SK-N-MC (cell line): ENCODE data around the gene AATK.
A peak's percentile ranks its signal among the peaks of the same experiment; 100 is the strongest.

Experiments used
- DNase-seq: peaks from one replicate; pipeline ENCODE4 v3.0.0-alpha.2; 2011; ENCODE audit warnings: low read depth, low spot score
- H3K27ac ChIP-seq: fragments of 200-600 bp; sonication (generic); 2 replicates; pipeline ENCODE4 v1.5.1; 2016; ENCODE audit warnings: mixed run types
- H3K36me3 ChIP-seq: fragments of 200-600 bp; sonication (generic); 2 replicates; pipeline ENCODE4 v1.6.1; 2017; ENCODE audit warnings: antibody characterized with exemption, low read length, mixed read lengths; ENCODE audit not compliant: insufficient read depth
- H3K4me3 ChIP-seq: fragments of 200-600 bp; sonication (generic); 2 replicates; pipeline ENCODE4 v1.5.1; 2016
- H3K9ac ChIP-seq: fragments of 200-600 bp; sonication (generic); 2 replicates; pipeline ENCODE4 v1.8.0; 2017; ENCODE audit warnings: mixed run types, mixed read lengths; ENCODE audit not compliant: insufficient read length
- H3K9me3 ChIP-seq: fragments of 200-600 bp; sonication (generic); 2 replicates; pipeline ENCODE4 v1.6.1; 2017; ENCODE audit warnings: low read depth, mild to moderate bottlenecking, antibody characterized with exemption, low read length, moderate library complexity, mixed read lengths
- EZH2 ChIP-seq: fragments of 200-600 bp; sonication (generic); IDR thresholded peaks from one replicate; pipeline ENCODE4 v1.6.1; 2017; ENCODE audit warnings: antibody characterized with exemption
- FOXP2 ChIP-seq: optimal IDR thresholded peaks from 2 replicates; pipeline ENCODE3; 2011; ENCODE audit warnings: mild to moderate bottlenecking, moderate library complexity; ENCODE audit not compliant: insufficient read depth; ENCODE audit errors: extremely low read length, control extremely low read depth
- POLR2AphosphoS5 ChIP-seq: IDR thresholded peaks from 2 replicates; pipeline ENCODE4 v1.6.1; 2012; ENCODE audit warnings: mild to moderate bottlenecking, low read depth, low read length, borderline replicate concordance

AATK gene

DNA sequence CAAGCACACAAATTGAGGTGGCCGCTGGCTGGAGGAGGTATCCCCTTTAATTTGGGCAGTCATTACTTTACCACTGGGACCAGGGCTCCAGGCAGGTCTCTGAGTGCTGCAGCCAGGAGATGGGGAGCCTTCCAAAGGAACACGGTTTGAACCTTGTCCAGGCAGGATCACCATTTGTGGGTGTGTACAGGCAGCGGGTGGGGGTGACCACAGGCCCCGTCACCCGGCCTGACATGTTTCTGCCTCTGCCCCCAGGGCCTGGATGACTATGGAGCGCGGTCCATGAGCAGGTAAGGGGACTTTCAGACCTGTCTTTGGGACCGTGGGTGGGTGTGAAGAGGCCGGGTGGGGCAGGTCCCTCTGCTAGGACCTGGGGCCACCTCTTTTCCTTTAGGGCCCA lies 57.8 kb downstream of the AATK start:
- no peak for DNase-seq
- TF ChIP-seq POLR2AphosphoS5 (no peak), EZH2 (no peak), FOXP2 (no peak)
- no peaks in the 10 kb centered on the region for H3K36me3 ChIP-seq
- H3K27ac ChIP-seq, result no peak overlapping the region
- no peak overlapping the region for H3K9ac ChIP-seq
- no peak overlapping the region for H3K4me3 ChIP-seq
- H3K9me3 ChIP-seq, result no peaks in the 10 kb centered on the region

GRCh38 chr17:81106716-81107115 lies 59.3 kb downstream of the AATK start:
- Histone ChIP-seq H3K9ac (no peak overlapping the region), H3K9me3 (no peaks in the 10 kb centered on the region), H3K4me3 (no peak overlapping the region), H3K27ac (no peak overlapping the region), H3K36me3 (no peaks in the 10 kb centered on the region)
- TF ChIP-seq FOXP2 (no peak), POLR2AphosphoS5 (no peak), EZH2 (no peak)
- no peak for DNase-seq

GRCh38 chr17:81103379-81103778 lies 62.6 kb downstream of the AATK start:
- no peak overlapping the region for H3K9ac ChIP-seq
- no peak overlapping the region for H3K4me3 ChIP-seq
- H3K9me3 ChIP-seq, result no peaks in the 10 kb centered on the region
- no peaks in the 10 kb centered on the region for H3K36me3 ChIP-seq
- no peak overlapping the region for H3K27ac ChIP-seq
- TF ChIP-seq EZH2 (no peak), FOXP2 (no peak), POLR2AphosphoS5 (no peak)
- DNase-seq, result no peak

DNA sequence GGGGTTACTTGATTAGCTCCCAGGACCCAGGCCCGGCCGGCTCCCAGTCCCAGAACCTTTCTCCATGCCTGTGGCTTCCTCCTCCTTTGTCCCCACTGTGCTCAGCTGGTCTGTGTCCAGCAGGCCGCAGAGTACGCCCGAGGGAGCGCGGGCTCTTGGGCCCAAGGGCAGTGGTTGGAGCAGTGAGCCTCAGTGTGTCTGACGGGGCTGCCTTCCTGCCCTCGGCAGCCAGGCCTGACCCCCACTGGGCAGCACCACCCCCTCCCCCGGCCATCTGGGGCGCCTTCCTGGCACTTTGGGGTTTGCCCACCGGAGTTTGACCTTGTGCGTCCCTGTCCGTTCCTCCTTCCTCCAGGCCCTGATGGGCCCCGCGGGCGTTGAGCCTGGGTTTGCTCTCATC lies 63.2 kb downstream of the AATK start:
- no peaks in the 10 kb centered on the region for H3K9me3 ChIP-seq
- no peak overlapping the region for H3K9ac ChIP-seq
- H3K4me3 ChIP-seq, result no peak overlapping the region
- H3K36me3 ChIP-seq, result no peaks in the 10 kb centered on the region
- no peak for DNase-seq
- TF ChIP-seq FOXP2 (no peak), EZH2 (no peak)
- H3K27ac ChIP-seq, result no peak overlapping the region

DNA sequence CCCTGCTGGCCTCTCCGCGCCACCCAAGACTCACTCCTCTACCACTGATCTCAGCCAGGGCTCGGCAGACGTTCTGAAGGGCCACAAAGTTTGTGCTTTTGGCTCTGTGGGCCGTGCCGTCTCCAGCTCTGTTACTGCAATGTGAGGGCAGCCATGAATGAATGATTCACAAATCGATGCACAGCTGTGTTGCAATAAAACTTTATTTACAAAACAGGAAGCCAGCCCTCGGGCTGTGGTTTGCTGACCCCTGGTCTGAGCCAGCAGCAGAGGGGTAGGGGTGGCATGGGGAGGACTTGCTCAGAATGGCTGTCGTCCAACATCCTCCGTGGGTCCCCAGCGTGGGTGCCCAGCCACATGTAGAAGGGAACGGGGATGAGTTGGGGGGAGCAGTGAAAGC lies 63.7 kb downstream of the AATK start:
- no peak for DNase-seq
- Histone ChIP-seq H3K9me3 (no peaks in the 10 kb centered on the region), H3K27ac (no peak overlapping the region), H3K9ac (no peak overlapping the region), H3K4me3 (no peak overlapping the region), H3K36me3 (no peaks in the 10 kb centered on the region)
- TF ChIP-seq FOXP2, result no peak
- no peak for TF ChIP-seq POLR2AphosphoS5
- no peak for TF ChIP-seq EZH2

DNA sequence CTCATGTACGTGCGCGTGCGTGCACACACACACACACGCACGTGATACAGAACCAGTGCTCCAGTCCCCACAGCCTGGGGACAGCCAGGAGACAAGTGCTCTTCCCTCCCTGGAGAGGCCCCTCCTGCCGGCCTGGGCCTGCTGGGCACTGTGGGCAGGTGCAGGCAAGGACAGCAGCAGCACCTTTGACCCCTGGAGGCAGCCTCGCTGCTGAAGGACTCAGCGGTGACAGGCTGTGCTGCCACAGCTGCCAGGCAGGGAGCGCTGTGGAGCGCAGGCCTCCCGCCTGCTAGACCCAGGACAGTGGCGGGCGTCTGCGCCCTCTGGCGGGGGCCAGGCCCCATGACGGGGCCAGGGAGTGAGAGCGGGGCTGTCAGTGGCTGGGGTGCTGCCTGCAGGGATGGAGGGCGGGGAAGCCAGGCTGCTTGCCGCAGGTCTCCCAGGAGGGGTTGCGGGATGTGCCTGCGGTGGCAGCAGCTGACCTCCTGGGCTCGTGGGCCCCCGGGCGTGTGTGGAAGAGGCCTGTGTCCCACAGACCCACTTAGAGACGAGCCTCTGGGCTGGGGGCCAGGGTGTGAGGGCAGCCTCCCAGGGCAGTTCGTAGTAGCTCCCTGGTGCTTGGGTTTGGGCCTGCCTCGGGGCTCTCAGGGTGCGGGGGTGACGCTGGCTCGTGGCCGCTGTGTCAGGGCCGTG lies 64.3 kb downstream of the AATK start:
- no peak for TF ChIP-seq POLR2AphosphoS5
- TF ChIP-seq FOXP2, result peak; percentile 5
- H3K36me3 ChIP-seq, result no peaks in the 10 kb centered on the region
- H3K9ac ChIP-seq, result no peak overlapping the region

DNA sequence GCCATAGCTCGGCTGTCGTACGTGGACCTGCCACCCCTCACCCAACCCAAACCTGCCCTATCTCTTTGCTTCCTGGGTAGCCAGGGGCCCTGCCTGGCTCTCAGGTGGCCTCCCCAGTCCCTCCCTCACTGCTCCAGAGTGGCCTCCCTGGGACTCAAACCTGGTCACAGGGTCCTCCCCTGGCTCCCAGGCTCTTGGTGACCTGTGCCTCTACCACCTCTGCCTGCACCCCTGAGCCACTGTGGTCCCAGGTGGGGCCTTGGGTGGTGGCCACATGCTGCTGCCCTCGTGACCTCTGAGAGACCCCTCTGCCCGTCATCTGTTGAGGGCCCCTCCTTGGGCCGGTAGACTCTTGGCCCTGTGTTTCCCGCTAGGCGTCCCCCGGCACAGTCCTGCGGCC lies 65.4 kb downstream of the AATK start:
- TF ChIP-seq EZH2, result no peak
- no peak for TF ChIP-seq FOXP2
- TF ChIP-seq POLR2AphosphoS5, result no peak
- Histone ChIP-seq H3K27ac (no peak overlapping the region), H3K36me3 (no peaks in the 10 kb centered on the region), H3K4me3 (no peak overlapping the region), H3K9me3 (no peaks in the 10 kb centered on the region), H3K9ac (no peak overlapping the region)
- no peak for DNase-seq

More for the DNA sequence above, 64.3 kb downstream of the AATK start:
- H3K9me3 ChIP-seq, result no peaks in the 10 kb centered on the region
- no peak for DNase-seq
- H3K27ac ChIP-seq, result no peak overlapping the region
- H3K4me3 ChIP-seq, result no peak overlapping the region

- no peak overlapping the region for H3K4me3 ChIP-seq
- no peak for TF ChIP-seq POLR2AphosphoS5
- TF ChIP-seq FOXP2, result no peak
- TF ChIP-seq EZH2, result no peak
- H3K9me3 ChIP-seq, result no peaks in the 10 kb centered on the region
- H3K36me3 ChIP-seq, result no peaks in the 10 kb centered on the region
- H3K9ac ChIP-seq, result no peak overlapping the region
- no peak for DNase-seq
- H3K27ac ChIP-seq, result no peak overlapping the region
Observed at GRCh38 chr17:81099888-81100287, 66.1 kb downstream of the AATK start.

DNA sequence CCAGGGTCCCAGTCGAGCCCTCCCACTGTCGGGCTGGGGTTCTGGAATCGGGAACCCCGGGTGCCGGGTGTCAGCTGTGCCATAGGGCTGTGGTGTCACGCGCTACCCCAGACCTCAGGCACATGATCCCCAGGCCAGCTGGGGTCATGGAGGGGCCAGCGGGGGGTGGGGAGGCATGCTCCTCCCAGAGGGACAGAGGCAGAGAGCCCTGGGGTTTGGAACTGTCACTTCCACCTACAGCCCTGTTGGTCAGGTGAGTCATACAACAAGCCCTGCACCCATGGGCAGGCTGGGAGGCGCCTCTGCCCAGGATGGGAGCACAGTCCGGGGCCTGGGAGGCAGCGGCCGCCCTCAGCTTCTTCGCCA lies 68.1 kb downstream of the AATK start:
- H3K36me3 ChIP-seq, result no peaks in the 10 kb centered on the region
- H3K9ac ChIP-seq, result peak overlapping the region; percentile 48
- no peaks in the 10 kb centered on the region for H3K9me3 ChIP-seq
- H3K4me3 ChIP-seq, result no peak overlapping the region
- H3K27ac ChIP-seq, result 0 out of 2 replicates have a peak overlapping the region, but pooled peaks have one; percentile 20
- DNase-seq, result no peak
- TF ChIP-seq EZH2 (no peak), POLR2AphosphoS5 (no peak), FOXP2 (no peak)
